ENCODE results near the gene STARD10.

GRCh38 chr11:72823105-72823804, 29.4 kb upstream of the STARD10 start:
- TF ChIP-seq POLR2AphosphoS5 (IDR thresholded peaks at IDR 0.05; ENCODE audit: low read depth, low read length): no peak
- no peak for TF ChIP-seq TAF1 (IDR thresholded peaks at IDR 0.05; ENCODE audit: borderline replicate concordance, insufficient read depth, low read length)
- no peak for TF ChIP-seq SIN3A (IDR thresholded peaks at IDR 0.05; ENCODE audit: borderline replicate concordance, insufficient read depth, low read length)

Measured in PFSK-1 (cell line).